GM12878 (cell line): Measurements from ENCODE around the gene HID1. TPM values are rescaled to one million over a fixed set of nuclear protein-coding genes. Genes with fewer than 3 reads are reported as not detected.

ENCODE experiments used
- ATAC-seq: fragments of 200-7000 bp; cut with Tn5 transposase; 3 replicates; pipeline ENCODE4 v1.9.1; 2020; ENCODE audit warnings: mild to moderate bottlenecking, moderate library complexity
- BruUV-seq: library from RNA; stranded (reverse); fragments of 400-500 nt; replicated peaks from 2 replicates; lab custom pipeline; 2021; lab: Mats Ljungman, UMichigan
- CTCF ChIA-PET: fragments of 300-600 bp; sonication (Branson Sonifier 250); formaldehyde crosslinking; extraction: SDS; loops from one replicate; lab custom pipeline; 2021; ENCODE audit warnings: inconsistent platforms; lab: Yijun Ruan, JAX
- POLR2A ChIA-PET: fragments of 350-600 bp; formaldehyde crosslinking; extraction: SDS; loops from one replicate; lab custom pipeline; 2021; ENCODE audit warnings: inconsistent platforms; lab: Charles Lee
- RAD21 ChIA-PET: fragments of 300-600 bp; sonication (Branson Sonifier 250); formaldehyde crosslinking; loops from one replicate; lab custom pipeline; 2023; ENCODE audit warnings: antibody characterized with exemption; ENCODE audit not compliant: unreplicated experiment; lab: Charles Lee
- SMC1A ChIA-PET: fragments of 300-600 bp; sonication (Branson Sonifier 250); formaldehyde crosslinking; loops from one replicate; lab custom pipeline; 2023; ENCODE audit not compliant: unreplicated experiment, uncharacterized antibody; lab: Charles Lee
- DNase-seq: peaks from one replicate; pipeline ENCODE4 v3.0.0-alpha.2; 2011; ENCODE audit warnings: low read depth, low spot score
- FAIRE-seq: peaks from 3 replicates; lab custom pipeline; 2011; peaks lifted over from hg19 to GRCh38; lab: Jason Lieb, UNC
- H2AFZ ChIP-seq: 2 replicates; pipeline ENCODE4 v1.6.0; 2011; ENCODE audit warnings: low read depth, low read length, control low read depth; ENCODE audit not compliant: control insufficient read depth
- H3K27ac ChIP-seq: 2 replicates; pipeline ENCODE4 v1.5.1; 2011; ENCODE audit warnings: control low read depth; ENCODE audit not compliant: control insufficient read depth, insufficient read depth
- H3K27me3 ChIP-seq, 2 experiments: replicated peaks in 1 of 2; 2 replicates each; pipeline versions ENCODE4 v1.6.0 to v1.6.1; 2011; ENCODE audit warnings: low read length in 1 of 2; ENCODE audit not compliant: control insufficient read depth in 2 of 2, insufficient read depth in 2 of 2
- H3K36me3 ChIP-seq, 2 experiments: 2 replicates each; pipeline ENCODE4 v1.5.1; 2011; ENCODE audit warnings: low read length in 1 of 2; ENCODE audit not compliant: control insufficient read depth in 2 of 2, insufficient read depth in 2 of 2
- H3K4me1 ChIP-seq: 2 replicates; pipeline ENCODE4 v1.6.1; 2011; ENCODE audit warnings: mild to moderate bottlenecking, low read length, moderate library complexity, mixed read lengths; ENCODE audit not compliant: control insufficient read depth, insufficient read depth
- H3K4me2 ChIP-seq: 2 replicates; pipeline ENCODE4 v1.6.0; 2011; ENCODE audit warnings: control low read depth; ENCODE audit not compliant: control insufficient read depth, insufficient read depth
- H3K4me3 ChIP-seq: fragments of 200-600 bp; sonication (generic); 2 replicates; pipeline ENCODE4 v1.5.1; 2016
- H3K79me2 ChIP-seq: 2 replicates; pipeline ENCODE4 v1.6.0; 2011; ENCODE audit warnings: low read length; ENCODE audit not compliant: control insufficient read depth, insufficient read depth
- H3K9ac ChIP-seq: 2 replicates; pipeline ENCODE4 v1.8.0; 2011; ENCODE audit warnings: low read length, control low read depth, mixed read lengths; ENCODE audit not compliant: control insufficient read depth, insufficient read depth
- H3K9me3 ChIP-seq: replicated peaks from 3 replicates; pipeline ENCODE4 v1.5.1; 2011; ENCODE audit warnings: mild to moderate bottlenecking, low read length; ENCODE audit not compliant: control insufficient read depth, insufficient read depth
- H4K20me1 ChIP-seq: 2 replicates; pipeline ENCODE4 v1.6.0; 2011; ENCODE audit not compliant: control insufficient read depth, insufficient read depth
- BRCA1 ChIP-seq: IDR thresholded peaks from 2 replicates; pipeline ENCODE4 v1.6.1; 2011; ENCODE audit warnings: low read depth, low read length, improper control_type of control experiment
- EP300 ChIP-seq, 2 experiments: fragments of 150-350 bp in 1 of 2; IDR thresholded peaks; 2 replicates each; pipeline ENCODE4 v1.6.1; 2011 to 2012; ENCODE audit warnings: low read depth in 2 of 2, low read length in 2 of 2, borderline replicate concordance in 1 of 2, improper control_type of control experiment in 1 of 2, inconsistent platforms in 1 of 2; ENCODE audit not compliant: control insufficient read depth in 1 of 2
- FOXK2 ChIP-seq: fragments of 450-650 bp; IDR thresholded peaks from 2 replicates; pipeline ENCODE4 v1.6.1; 2017; ENCODE audit warnings: mild to moderate bottlenecking, moderate library complexity
- RBBP5 ChIP-seq: fragments of 200-600 bp; sonication (generic); conservative IDR thresholded peaks from 2 replicates; pipeline ENCODE4 v1.6.1; 2016
- SP1 ChIP-seq: IDR thresholded peaks from one replicate; pipeline ENCODE4 v1.6.1; 2011; ENCODE audit warnings: low read depth, low read length
- ZNF274 ChIP-seq: IDR thresholded peaks from one replicate; pipeline ENCODE4 v1.8.0; 2011; ENCODE audit not compliant: insufficient read length, insufficient read depth
- WGBS: methylation state at CpG from one replicate; pipeline ENCODE4 v1.1.6; 2016; ENCODE audit warnings: low lambda C conversion rate; ENCODE audit not compliant: insufficient replicate concordance, insufficient coverage; ENCODE audit errors: missing lambda C conversion rate; 5-methylcytosine and 5-hydroxymethylcytosine counted together
- in situ Hi-C: fragments of 300-500 bp; cut with MboI; formaldehyde crosslinking; loops from 9 replicates; pipeline ENCODE4 v1.14.3; 2018; ENCODE audit warnings: mixed read lengths
- intact Hi-C: fragments of 100-400 bp; cut with micrococcal nuclease; formaldehyde crosslinking; loops from one replicate; pipeline ENCODE4 v1.14.2; 2022; ENCODE audit not compliant: unreplicated experiment
- polyA plus RNA-seq, 11 experiments: library from polyadenylated mRNA; depleted of rRNA in 4 of 11; unstranded in 6 of 11; stranded (reverse) in 5 of 11; fragments of >200 nt; fragmentation: Nextera tagmentation in 4 of 11; fragmentation: Illumina TruSeq in 1 of 11; extraction: Ambion mirVana in 4 of 11; extraction: Trizol in 1 of 11; gene quantifications; 1 replicate in 1 of 11; 2 replicates in 10 of 11; pipeline versions ENCODE4 v1.2.1 to v1.2.3, GENCODE V29; 2011 to 2016; ENCODE audit warnings: inconsistent platforms in 2 of 11, missing spikeins in 2 of 11, low read depth in 1 of 11
- total RNA-seq, 4 experiments: library from RNA; depleted of rRNA in 3 of 4; stranded (reverse); fragments of >200 nt in 3 of 4; fragmentation: Illumina TruSeq in 1 of 4; extraction: Trizol in 1 of 4; gene quantifications; 2 replicates each; pipeline versions ENCODE4 v1.2.1 to v1.2.3, GENCODE V29; 2013 to 2021

Gene HID1
- total and polyA plus RNA-seq, 10 of the 15 experiments (the other 5 are each of a cell fraction or from before 2014, with no cell fraction given): 0.04 to 0.77 (median 0.32) TPM; not detected in 2

DNA sequence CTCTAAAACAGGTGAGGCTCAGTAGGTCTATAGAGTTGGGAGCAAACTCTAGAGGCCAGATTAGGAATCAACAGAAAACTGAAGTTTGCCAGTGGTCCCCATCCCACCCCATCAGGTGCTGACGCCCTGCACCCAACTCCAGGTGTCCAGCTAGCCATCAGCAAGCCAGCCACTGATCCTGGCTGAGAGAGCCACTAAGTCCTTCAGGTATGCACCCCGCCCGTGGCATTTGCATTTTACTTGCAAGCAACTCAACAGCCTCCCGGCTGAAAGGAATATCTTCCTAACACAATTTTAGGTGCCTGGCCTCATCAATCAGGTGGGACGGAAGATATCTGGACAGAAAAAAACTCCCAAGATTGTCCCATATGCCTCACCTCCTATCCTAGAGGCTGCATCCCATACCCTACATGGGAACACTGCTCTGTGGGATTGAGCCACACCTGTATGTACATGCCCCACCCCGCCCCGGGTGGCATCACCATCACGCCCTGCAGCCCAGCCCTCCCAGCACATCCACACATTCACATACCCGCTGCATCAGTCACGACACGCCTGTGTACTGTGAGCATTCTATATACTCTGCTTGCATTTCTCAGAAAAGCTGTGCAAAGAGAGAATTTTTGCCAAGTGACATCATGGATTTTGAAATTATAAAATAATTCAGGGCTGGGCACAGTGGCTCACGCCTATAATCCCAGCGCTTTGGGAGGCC, 28.6 kb downstream of the HID1 start:
- Histone ChIP-seq H3K27me3 (no peaks in the 10 kb centered on the region; a peak in 1 of 4 replicates), H3K79me2 (no peaks in the 10 kb centered on the region), H2AFZ (no peak overlapping the region), H3K4me2 (no peak overlapping the region), H3K4me1 (peaks cover 6% of the 10 kb centered on the region; the same call in 1 of the 2 replicates), H3K36me3 (no peaks in the 10 kb centered on the region), H4K20me1 (no peaks in the 10 kb centered on the region), H3K27ac (no peak overlapping the region), H3K4me3 (no peak overlapping the region), H3K9ac (no peak overlapping the region), H3K9me3 (no peaks in the 10 kb centered on the region)
- 84% methylated on average over 13 of the region's 13 CpGs for WGBS
- DNase-seq (no peak), ATAC-seq (no peak), FAIRE-seq (no peak)
- intact Hi-C loops (no loop called here), in situ Hi-C loops (no loop called here)
- RAD21 ChIA-PET: interaction anchor here (1.3 kb wide), 1 partner anchor 18 kb away, joined by 4 read pairs; no protein-coding TSS in a partner anchor
- POLR2A ChIA-PET: no interaction called here
- CTCF ChIA-PET: interaction anchor here (1.0 to 2.9 kb wide), 4 partner anchors 14 to 81 kb away, joined by 3 to 15 read pairs (median 4); no protein-coding TSS in a partner anchor
- TF ChIP-seq EP300 (IDR thresholded peaks at IDR 0.05; ENCODE audit: borderline replicate concordance in 1 of 2, control insufficient read depth in 1 of 2, low read depth in 2 of 2, low read length in 2 of 2) (no peak), SP1 (no peak), FOXK2 (no peak)
- SMC1A ChIA-PET: no interaction called here
- no TSS peak for BruUV-seq

DNA sequence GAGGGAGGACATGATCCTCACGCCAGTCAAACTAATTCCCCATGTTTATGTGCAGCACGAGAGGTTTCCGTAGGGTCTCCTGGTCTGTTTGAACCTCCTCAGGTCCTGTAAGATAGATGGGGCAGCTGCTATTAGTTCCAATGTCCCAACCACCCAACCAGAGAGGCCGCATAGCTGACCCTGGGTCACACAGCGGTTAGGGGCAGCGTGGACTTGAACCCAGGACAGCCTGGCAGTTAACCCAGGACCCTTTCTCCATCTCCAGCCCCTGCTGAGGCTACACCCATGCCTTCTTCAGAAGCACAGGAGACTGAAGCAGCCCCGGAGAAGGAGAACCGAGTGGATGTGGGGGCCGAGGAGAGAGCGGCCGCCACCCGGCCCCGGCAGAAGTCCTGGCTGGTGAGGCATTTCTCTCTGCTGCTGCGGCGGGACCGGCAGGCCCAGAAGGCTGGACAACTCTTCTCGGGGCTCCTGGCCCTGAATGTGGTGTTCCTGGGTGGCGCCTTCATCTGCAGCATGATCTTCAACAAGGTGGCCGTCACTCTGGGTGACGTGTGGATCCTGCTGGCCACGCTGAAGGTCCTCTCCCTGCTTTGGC, 31.3 kb downstream of the HID1 start:
- ChIA-PET POLR2A (no interaction called here), RAD21 (no interaction called here)
- FAIRE-seq: no peak
- Histone ChIP-seq H3K9ac (no peak overlapping the region), H3K27ac (no peak overlapping the region), H3K36me3 (no peaks in the 10 kb centered on the region), H3K4me2 (no peak overlapping the region)
- BruUV-seq: no TSS peak
- in situ Hi-C loops: no loop called here
- no peak for ATAC-seq
- DNase-seq: no peak
- TF ChIP-seq RBBP5 (no peak), BRCA1 (no peak), ZNF274 (no peak)
- TF ChIP-seq, all 136 proteins: peak for 0
- Histone ChIP-seq H2AFZ (no peak overlapping the region), H3K79me2 (no peaks in the 10 kb centered on the region), H3K9me3 (no peaks in the 10 kb centered on the region), H3K27me3 (peaks cover 0 to 4% of the 10 kb centered on the region in 2 experiments; a peak in 3 of 4 replicates), H4K20me1 (no peaks in the 10 kb centered on the region), H3K4me3 (no peak overlapping the region), H3K4me1 (peaks cover 6% of the 10 kb centered on the region; the same call in 1 of the 2 replicates)
- intact Hi-C loops: no loop called here
- ChIA-PET CTCF (no interaction called here), SMC1A (no interaction called here)
- 59% methylated on average over 21 of the region's 21 CpGs for WGBS
